HG02678 (cell line): ENCODE measurements around the gene EVPLL.
"Not testable (repeated sequence)": the region's sequence is repeated elsewhere in the genome, so short reads cannot be mapped to it uniquely, and the experiment has no call there.

ENCODE experiments used
- ATAC-seq: cut with Tn5 transposase; IDR thresholded peaks from one replicate; pipeline ENCODE4 v1.9.1; 2021; ENCODE audit warnings: mild to moderate bottlenecking, moderate library complexity; ENCODE audit not compliant: unreplicated experiment

EVPLL gene

GRCh38 chr17:18378614-18379013, 1.0 kb downstream of the EVPLL start:
- ATAC-seq, result not testable (repeated sequence)

GRCh38 chr17:18379246-18380146, 1.9 kb downstream of the EVPLL start:
- ATAC-seq, result no peak

- ATAC-seq, result no peak
Measured at GRCh38 chr17:18380471-18381157, 3.0 kb downstream of the EVPLL start.

- ATAC-seq, result no peak
Measured at GRCh38 chr17:18381158-18381952, 3.8 kb downstream of the EVPLL start.

- no peak for ATAC-seq
Measured at GRCh38 chr17:18381953-18382245, 4.3 kb downstream of the EVPLL start.

GRCh38 chr17:18382441-18383078, 5.0 kb downstream of the EVPLL start:
- ATAC-seq, result no peak

GRCh38 chr17:18383079-18383481, 5.5 kb downstream of the EVPLL start:
- not testable (repeated sequence) for ATAC-seq

GRCh38 chr17:18384271-18384670, 6.7 kb downstream of the EVPLL start:
- ATAC-seq, result not testable (repeated sequence)

GRCh38 chr17:18387583-18387982, 10.0 kb downstream of the EVPLL start:
- ATAC-seq, result not testable (repeated sequence)

GRCh38 chr17:18388266-18388665, 10.7 kb downstream of the EVPLL start:
- not testable (repeated sequence) for ATAC-seq

- not testable (repeated sequence) for ATAC-seq
Measured at GRCh38 chr17:18388728-18389127, 11.2 kb downstream of the EVPLL start.

GRCh38 chr17:18401872-18402590, 24.5 kb downstream of the EVPLL start:
- not testable (repeated sequence) for ATAC-seq

GRCh38 chr17:18403166-18403565, 25.6 kb downstream of the EVPLL start:
- ATAC-seq, result peak; percentile 12

GRCh38 chr17:18403604-18404003, 26.0 kb downstream of the EVPLL start:
- peak; percentile 83 for ATAC-seq

- not testable (repeated sequence) for ATAC-seq
Measured at GRCh38 chr17:18408906-18409305, 31.3 kb downstream of the EVPLL start.

GRCh38 chr17:18409321-18409720, 31.7 kb downstream of the EVPLL start:
- not testable (repeated sequence) for ATAC-seq

GRCh38 chr17:18410736-18411135, 33.2 kb downstream of the EVPLL start:
- ATAC-seq, result not testable (repeated sequence)

GRCh38 chr17:18411377-18411864, 33.8 kb downstream of the EVPLL start:
- not testable (repeated sequence) for ATAC-seq

GRCh38 chr17:18412001-18412538, 34.5 kb downstream of the EVPLL start:
- peak; percentile 82 for ATAC-seq

- not testable (repeated sequence) for ATAC-seq
Measured at GRCh38 chr17:18421521-18421920, 43.9 kb downstream of the EVPLL start.
